Tibial nerve (tissue), 4 donors: ENCODE measurements around the gene PACSIN3. TPM values are rescaled to one million over a fixed set of nuclear protein-coding genes. Genes with fewer than 3 reads are reported as not detected.

Experiments used
- DNase-seq, 2 donors: peaks; one replicate each; pipeline ENCODE4 v3.0.0-alpha.2; 2019; ENCODE audit warnings: low spot score in 2 of 2
- H3K27ac ChIP-seq, 4 donors: fragments of 200-600 bp; sonication (generic) in 3 of 4; one replicate each; pipeline ENCODE4 v1.5.1; 2017 to 2019; ENCODE audit warnings: mild to moderate bottlenecking in 1 of 4
- H3K27me3 ChIP-seq, 2 donors: fragments of 200-600 bp; sonication (generic) in 1 of 2; one replicate each; pipeline versions ENCODE4 v1.5.1 to v1.6.0; 2017 to 2019
- H3K36me3 ChIP-seq, 3 donors: fragments of 200-600 bp; sonication (generic); one replicate each; pipeline ENCODE4 v1.5.1; 2018 to 2019
- H3K4me1 ChIP-seq, 4 donors: fragments of 200-600 bp; sonication (generic) in 3 of 4; one replicate each; pipeline ENCODE4 v1.5.1; 2017 to 2019
- H3K4me3 ChIP-seq, 4 donors: fragments of 200-600 bp; sonication (generic) in 3 of 4; one replicate each; pipeline ENCODE4 v1.5.1; 2017 to 2019; ENCODE audit warnings: mild to moderate bottlenecking in 1 of 4, moderate library complexity in 1 of 4
- H3K9me3 ChIP-seq, 4 donors: fragments of 200-600 bp; sonication (generic) in 3 of 4; one replicate each; pipeline ENCODE4 v1.5.1; 2017 to 2019
- EP300 ChIP-seq, 2 donors: sonication (generic); formaldehyde crosslinking; IDR thresholded peaks; one replicate each; pipeline ENCODE4 v1.6.1; 2017; ENCODE audit warnings: antibody characterized with exemption in 2 of 2, mild to moderate bottlenecking in 1 of 2
- POLR2A ChIP-seq, 2 donors: fragments of 450-650 bp; IDR thresholded peaks; one replicate each; pipeline ENCODE4 v1.6.1; 2017; ENCODE audit warnings: antibody characterized with exemption in 2 of 2, mild to moderate bottlenecking in 2 of 2, moderate library complexity in 2 of 2
- WGBS, 2 donors: methylation state at CpG; one replicate each; pipeline ENCODE4 v1.1.5; 2018; 5-methylcytosine and 5-hydroxymethylcytosine counted together
- total RNA-seq, 4 donors: library from RNA; depleted of rRNA; stranded (reverse); fragments of >200 nt; gene quantifications; one replicate each; pipeline ENCODE4 v1.1.0, GENCODE V29; 2016
- TF ChIP-seq, protein P1 (sequence below), 5 experiments: fragments of 200-600 bp in 3 of 5; fragments of 450-650 bp in 2 of 5; sonication (generic) in 3 of 5; IDR thresholded peaks; one replicate each; pipeline ENCODE4 v1.5.1; 2016 to 2019; ENCODE audit warnings: antibody characterized with exemption in 5 of 5, mild to moderate bottlenecking in 3 of 5, moderate library complexity in 2 of 5

Gene PACSIN3
- total RNA-seq, 4 donors from 2014 or later, result 44.8 to 69.0 (median 61.6) TPM

DNA sequence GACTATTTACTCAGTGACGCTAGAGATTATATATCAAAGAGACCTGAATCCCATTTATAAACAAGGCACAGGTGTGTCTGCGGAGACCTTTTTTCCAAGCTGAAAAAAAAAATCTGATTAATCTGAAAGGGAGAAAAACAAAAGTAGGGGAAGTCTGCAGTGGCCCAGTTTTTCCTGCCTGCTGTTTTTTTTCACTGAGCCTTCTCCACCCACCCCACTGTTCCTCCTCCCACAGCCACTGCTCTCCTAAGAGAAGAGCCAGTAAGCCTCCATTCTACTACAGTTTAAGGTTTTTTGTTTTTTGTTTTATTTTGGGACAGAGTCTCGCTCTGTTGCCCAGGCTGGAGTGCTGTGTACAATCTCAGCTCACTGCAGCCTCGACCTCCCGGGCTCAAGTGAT lies 28.0 kb downstream of the PACSIN3 start:
- Histone ChIP-seq H3K27me3 (no peaks in the 10 kb centered on the region), H3K4me1 (peaks cover 0 to 25% (median 3%) of the 10 kb centered on the region in 4 donors), H3K9me3 (no peaks in the 10 kb centered on the region), H3K36me3 (peaks cover 0 to 37% (median 0%) of the 10 kb centered on the region in 3 donors), H3K27ac (no peak overlapping the region), H3K4me3 (no peak overlapping the region)
- 81 to 86% methylated on average over 5 of the region's 5 CpGs for WGBS, 2 donors
- DNase-seq, result no peak
- TF ChIP-seq, protein P1, sequence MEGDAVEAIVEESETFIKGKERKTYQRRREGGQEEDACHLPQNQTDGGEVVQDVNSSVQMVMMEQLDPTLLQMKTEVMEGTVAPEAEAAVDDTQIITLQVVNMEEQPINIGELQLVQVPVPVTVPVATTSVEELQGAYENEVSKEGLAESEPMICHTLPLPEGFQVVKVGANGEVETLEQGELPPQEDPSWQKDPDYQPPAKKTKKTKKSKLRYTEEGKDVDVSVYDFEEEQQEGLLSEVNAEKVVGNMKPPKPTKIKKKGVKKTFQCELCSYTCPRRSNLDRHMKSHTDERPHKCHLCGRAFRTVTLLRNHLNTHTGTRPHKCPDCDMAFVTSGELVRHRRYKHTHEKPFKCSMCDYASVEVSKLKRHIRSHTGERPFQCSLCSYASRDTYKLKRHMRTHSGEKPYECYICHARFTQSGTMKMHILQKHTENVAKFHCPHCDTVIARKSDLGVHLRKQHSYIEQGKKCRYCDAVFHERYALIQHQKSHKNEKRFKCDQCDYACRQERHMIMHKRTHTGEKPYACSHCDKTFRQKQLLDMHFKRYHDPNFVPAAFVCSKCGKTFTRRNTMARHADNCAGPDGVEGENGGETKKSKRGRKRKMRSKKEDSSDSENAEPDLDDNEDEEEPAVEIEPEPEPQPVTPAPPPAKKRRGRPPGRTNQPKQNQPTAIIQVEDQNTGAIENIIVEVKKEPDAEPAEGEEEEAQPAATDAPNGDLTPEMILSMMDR (IDR thresholded peaks at IDR 0.05), result no peak

DNA sequence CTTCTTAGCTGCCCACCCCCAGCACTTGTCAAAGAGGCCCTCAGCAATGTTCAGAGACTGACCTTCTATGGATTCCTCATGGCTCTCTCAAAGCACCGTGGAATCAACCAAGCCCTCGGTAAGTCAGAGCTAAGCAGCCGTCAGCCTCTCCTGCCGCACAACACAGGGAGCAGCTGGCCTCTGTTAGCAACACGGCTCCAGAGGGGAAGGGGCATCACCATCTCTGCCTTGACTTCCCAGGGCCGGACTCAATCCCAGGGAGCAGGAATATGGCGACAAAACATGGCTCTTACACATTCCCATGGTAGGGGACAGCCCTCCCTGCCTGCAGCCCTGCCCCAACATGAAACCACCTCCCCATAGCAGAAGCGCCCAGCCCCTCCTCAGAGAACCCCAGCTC lies 28.4 kb downstream of the PACSIN3 start:
- 85 to 95% methylated on average over 8 of the region's 8 CpGs for WGBS, 2 donors
- Histone ChIP-seq H3K9me3 (no peaks in the 10 kb centered on the region), H3K27ac (no peak overlapping the region), H3K4me3 (no peak overlapping the region), H3K27me3 (no peaks in the 10 kb centered on the region), H3K36me3 (peaks cover 0 to 36% (median 0%) of the 10 kb centered on the region in 3 donors), H3K4me1 (peaks cover 0 to 29% (median 5%) of the 10 kb centered on the region in 4 donors)
- TF ChIP-seq, protein P1 (IDR thresholded peaks at IDR 0.05), result no peak
- TF ChIP-seq POLR2A (IDR thresholded peaks at IDR 0.05), result no peak
- TF ChIP-seq EP300 (IDR thresholded peaks at IDR 0.05), result no peak
- DNase-seq, result no peak

DNA sequence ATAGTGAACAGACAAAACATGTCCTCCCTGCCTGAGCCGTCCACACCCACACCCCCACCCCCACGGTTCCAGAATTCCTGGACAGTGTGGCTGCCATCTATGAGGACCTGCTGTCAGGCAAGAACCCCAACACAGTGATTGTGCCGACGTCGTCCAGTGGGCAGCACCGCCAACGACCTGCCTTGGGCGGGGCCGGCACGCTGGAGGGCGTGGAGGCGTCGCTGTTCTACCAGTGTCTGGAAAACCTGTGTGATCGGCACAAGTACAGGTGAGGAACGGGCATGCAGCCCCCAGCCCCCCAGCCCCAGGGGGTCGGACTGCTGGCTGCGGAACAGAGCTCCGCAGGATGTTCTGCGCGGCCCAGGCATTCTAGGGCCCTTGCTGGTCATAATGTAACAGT lies 29.3 kb downstream of the PACSIN3 start:
- 86 to 87% methylated on average over 15 to 19 of the region's 20 CpGs for WGBS, 2 donors
- Histone ChIP-seq H3K36me3 (peaks cover 0 to 36% (median 0%) of the 10 kb centered on the region in 3 donors), H3K4me1 (peaks cover 0 to 34% (median 8%) of the 10 kb centered on the region in 4 donors), H3K27me3 (no peaks in the 10 kb centered on the region), H3K9me3 (no peaks in the 10 kb centered on the region), H3K27ac (no peak overlapping the region), H3K4me3 (no peak overlapping the region)
- TF ChIP-seq, protein P1 (IDR thresholded peaks at IDR 0.05), result no peak
- TF ChIP-seq POLR2A (IDR thresholded peaks at IDR 0.05), result no peak
- TF ChIP-seq EP300 (IDR thresholded peaks at IDR 0.05), result no peak
- no peak for DNase-seq

DNA sequence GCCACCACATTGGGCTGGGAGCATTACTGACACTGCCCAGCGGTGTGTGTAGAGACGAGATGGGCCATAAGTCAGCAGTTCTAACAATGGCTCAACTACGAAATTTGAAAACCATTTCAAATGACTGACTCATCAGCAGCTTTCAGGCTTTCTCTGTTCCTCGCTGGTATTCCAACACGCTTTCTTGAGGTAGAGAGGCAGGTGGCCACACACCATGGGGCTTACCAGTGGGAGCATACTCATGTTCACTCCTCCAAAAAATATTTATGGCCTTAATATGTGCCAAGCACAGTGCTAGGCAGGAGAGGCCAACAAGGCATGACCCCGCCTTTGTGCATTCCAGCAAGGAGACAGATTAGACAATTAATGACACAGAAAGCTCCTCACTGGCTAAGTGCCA lies 29.9 kb downstream of the PACSIN3 start:
- no peaks in the 10 kb centered on the region for H3K27me3 ChIP-seq
- no peak for DNase-seq
- H3K27ac ChIP-seq, result no peak overlapping the region
- peaks cover 0 to 36% (median 0%) of the 10 kb centered on the region in 3 donors for H3K36me3 ChIP-seq
- H3K4me1 ChIP-seq, result peaks cover 0 to 28% (median 8%) of the 10 kb centered on the region in 4 donors
- no peak overlapping the region for H3K4me3 ChIP-seq
- WGBS, 2 donors, result 91 to 92% methylated on average over 5 to 6 of the region's 6 CpGs
- TF ChIP-seq POLR2A (IDR thresholded peaks at IDR 0.05), result no peak
- no peak for TF ChIP-seq EP300 (IDR thresholded peaks at IDR 0.05)
- TF ChIP-seq, protein P1 (IDR thresholded peaks at IDR 0.05), result no peak
- no peaks in the 10 kb centered on the region for H3K9me3 ChIP-seq

DNA sequence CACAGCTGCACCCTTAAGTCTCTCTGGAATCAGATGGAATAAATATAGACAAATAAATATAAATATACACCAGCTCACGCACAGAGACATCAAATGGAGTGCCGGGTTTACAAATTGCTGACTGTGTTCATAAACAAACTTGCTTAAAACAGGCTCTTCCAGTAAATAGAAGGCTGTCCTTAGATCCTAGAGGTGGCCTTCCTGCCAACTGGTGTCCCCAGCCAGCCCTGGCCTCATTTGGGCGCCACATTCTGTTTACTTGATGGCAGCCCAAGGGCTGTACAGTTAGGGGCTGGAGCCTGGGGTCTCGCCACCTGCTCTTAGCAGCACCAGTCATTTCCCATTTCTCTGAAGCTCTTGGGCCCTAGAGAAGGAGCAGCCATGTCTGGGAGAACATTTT lies 30.4 kb downstream of the PACSIN3 start:
- Histone ChIP-seq H3K36me3 (peaks cover 0 to 36% (median 0%) of the 10 kb centered on the region in 3 donors), H3K27me3 (no peaks in the 10 kb centered on the region), H3K9me3 (no peaks in the 10 kb centered on the region), H3K4me3 (no peak overlapping the region), H3K27ac (no peak overlapping the region), H3K4me1 (peaks cover 0 to 24% (median 8%) of the 10 kb centered on the region in 4 donors)
- 86 to 91% methylated on average over 4 of the region's 4 CpGs for WGBS, 2 donors
- DNase-seq, result no peak
- TF ChIP-seq POLR2A (IDR thresholded peaks at IDR 0.05), result no peak
- TF ChIP-seq EP300 (IDR thresholded peaks at IDR 0.05), result no peak
- TF ChIP-seq, protein P1 (IDR thresholded peaks at IDR 0.05), result no peak
